GM12873 (cell line): Measurements from ENCODE around the gene PLCL1.
A peak's percentile ranks its signal among the peaks of the same experiment; 100 is the strongest.

Experiments used
- TF ChIP-seq, protein P1 (sequence below): IDR thresholded peaks from 2 replicates; pipeline ENCODE4 v1.5.1; 2012; ENCODE audit warnings: low read depth, mild to moderate bottlenecking, moderate library complexity, low read length, control low read depth; ENCODE audit not compliant: insufficient read depth; ENCODE audit errors: missing control alignments

The PLCL1 gene

GRCh38 chr2:198115201-198115600 lies 310.8 kb downstream of the PLCL1 start:
- TF ChIP-seq, protein P1, sequence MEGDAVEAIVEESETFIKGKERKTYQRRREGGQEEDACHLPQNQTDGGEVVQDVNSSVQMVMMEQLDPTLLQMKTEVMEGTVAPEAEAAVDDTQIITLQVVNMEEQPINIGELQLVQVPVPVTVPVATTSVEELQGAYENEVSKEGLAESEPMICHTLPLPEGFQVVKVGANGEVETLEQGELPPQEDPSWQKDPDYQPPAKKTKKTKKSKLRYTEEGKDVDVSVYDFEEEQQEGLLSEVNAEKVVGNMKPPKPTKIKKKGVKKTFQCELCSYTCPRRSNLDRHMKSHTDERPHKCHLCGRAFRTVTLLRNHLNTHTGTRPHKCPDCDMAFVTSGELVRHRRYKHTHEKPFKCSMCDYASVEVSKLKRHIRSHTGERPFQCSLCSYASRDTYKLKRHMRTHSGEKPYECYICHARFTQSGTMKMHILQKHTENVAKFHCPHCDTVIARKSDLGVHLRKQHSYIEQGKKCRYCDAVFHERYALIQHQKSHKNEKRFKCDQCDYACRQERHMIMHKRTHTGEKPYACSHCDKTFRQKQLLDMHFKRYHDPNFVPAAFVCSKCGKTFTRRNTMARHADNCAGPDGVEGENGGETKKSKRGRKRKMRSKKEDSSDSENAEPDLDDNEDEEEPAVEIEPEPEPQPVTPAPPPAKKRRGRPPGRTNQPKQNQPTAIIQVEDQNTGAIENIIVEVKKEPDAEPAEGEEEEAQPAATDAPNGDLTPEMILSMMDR: no peak

DNA sequence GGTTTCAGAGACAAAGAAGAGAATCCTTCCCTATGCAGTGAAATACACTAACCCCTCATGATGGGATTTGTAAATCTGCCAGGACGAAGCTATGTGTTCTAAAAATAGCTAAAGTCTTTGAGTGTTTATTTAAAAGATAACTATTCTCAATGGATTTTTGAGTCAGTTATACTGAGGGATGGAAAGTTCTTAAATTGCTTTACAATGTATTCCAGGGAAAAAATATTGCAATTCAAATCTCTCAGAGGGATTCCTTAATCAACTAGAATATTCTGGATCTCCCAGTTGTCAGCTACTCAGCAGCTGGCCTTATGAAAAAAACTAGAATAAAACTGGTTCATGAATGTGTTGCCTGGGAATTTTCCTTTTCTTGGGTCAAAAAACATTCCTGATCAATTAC lies 312.4 kb downstream of the PLCL1 start:
- TF ChIP-seq, protein P1: no peak

DNA sequence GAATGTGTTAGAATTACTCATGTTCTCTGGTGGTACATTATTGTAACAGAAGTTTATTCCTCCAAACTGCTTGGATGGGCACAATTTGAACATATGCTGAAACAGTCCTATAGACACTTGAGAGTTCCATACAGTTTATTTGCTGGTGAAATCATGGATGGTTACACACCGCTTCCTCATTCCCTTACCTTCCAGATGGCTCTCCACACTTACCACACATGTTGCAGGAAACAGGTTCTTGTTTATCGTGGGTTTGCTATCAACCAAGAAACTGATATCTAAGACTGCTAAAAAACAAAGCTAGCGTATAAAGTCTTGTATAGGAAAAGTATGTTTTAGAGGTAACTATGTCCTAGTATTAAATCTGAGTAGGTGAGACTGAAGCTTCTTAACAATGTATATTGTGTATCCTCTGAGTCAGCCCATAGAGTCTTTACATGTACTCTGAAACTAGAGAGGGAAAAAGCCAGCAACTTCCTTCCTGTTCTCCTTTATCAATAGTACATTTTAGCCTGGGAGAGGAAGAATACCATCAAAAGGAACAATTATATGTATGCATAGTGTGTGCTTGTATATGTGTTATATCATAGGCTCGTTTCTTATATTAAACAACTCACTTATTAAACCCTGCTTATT lies 313.1 kb downstream of the PLCL1 start:
- TF ChIP-seq, protein P1: no peak

DNA sequence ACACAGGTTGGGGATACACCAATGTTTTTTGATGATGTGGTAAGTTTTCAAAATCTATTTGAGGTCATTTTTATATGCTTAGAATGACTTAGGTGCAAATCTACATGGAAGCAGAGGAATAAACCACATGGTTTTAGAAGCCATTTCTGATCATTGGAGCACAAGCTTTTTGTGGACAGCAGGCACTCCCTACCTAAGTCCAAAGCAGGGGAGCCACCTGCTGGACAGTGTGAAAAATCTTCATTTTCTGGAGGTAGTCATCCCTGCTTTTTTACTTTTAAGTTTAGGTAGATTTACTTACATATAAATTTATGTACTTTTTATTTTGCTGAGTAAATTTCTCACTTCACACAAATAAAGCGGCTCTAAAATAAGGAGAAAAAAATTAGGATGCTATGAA lies 323.2 kb downstream of the PLCL1 start:
- TF ChIP-seq, protein P1: peak; percentile 57

- TF ChIP-seq, protein P1: no peak
These were observed 325.2 kb downstream of the PLCL1 start for GRCh38 chr2:198129609-198130008.

- TF ChIP-seq, protein P1: no peak
These were observed 330.0 kb downstream of the PLCL1 start for GRCh38 chr2:198134293-198134955.

- TF ChIP-seq, protein P1: no peak
These were observed 331.1 kb downstream of the PLCL1 start for GRCh38 chr2:198135481-198135934.
